GM04503 (cell line): Measurements from ENCODE around the gene NPIPB9.
"Not testable (repeated sequence)": the region's sequence is repeated elsewhere in the genome, so short reads cannot be mapped to it uniquely, and the experiment has no call there.

Experiments
- DNase-seq: peaks from one replicate; pipeline ENCODE4 v3.0.0-alpha.2; 2012; ENCODE audit warnings: low read depth

Gene NPIPB9

GRCh38 chr16:28751487-28751886 is at the start of gene NPIPB9:
Gene NPIPB9, plus strand, starts transcription at chr16:28751787.
- DNase-seq, result not testable (repeated sequence)

DNA sequence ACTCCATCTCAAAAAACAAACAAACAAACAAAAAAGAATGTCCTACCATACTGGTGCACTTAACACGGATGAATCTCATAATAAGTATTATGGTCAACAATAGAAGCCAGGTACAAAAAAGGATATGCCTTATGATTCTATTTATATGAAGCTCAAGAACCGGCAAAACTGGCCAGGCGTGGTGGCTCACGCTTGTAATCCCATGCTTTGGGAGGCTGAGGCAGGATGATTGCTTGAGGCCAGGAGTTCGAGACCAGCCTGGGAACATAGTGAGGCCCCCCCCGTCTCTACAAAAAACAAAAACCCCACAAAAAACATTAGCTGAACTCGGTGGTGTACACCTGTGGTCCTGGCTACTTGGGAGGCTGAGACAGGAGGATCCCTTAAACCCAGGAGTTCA is 47.3 kb upstream of the NPIPB9 start:
- DNase-seq, result not testable (repeated sequence)

- not testable (repeated sequence) for DNase-seq
Measured at GRCh38 chr16:28711220-28712083, 40.1 kb upstream of the NPIPB9 start, which contains the start of gene EIF3C. Gene EIF3C, plus strand, starts transcription at chr16:28711464. Its CDS starts 223 bp downstream, at chr16:28711687.

GRCh38 chr16:28722852-28723650 is 28.5 kb upstream of the NPIPB9 start:
- DNase-seq, result not testable (repeated sequence)

- not testable (repeated sequence) for DNase-seq
Measured at GRCh38 chr16:28731253-28731652, 20.3 kb upstream of the NPIPB9 start.

DNA sequence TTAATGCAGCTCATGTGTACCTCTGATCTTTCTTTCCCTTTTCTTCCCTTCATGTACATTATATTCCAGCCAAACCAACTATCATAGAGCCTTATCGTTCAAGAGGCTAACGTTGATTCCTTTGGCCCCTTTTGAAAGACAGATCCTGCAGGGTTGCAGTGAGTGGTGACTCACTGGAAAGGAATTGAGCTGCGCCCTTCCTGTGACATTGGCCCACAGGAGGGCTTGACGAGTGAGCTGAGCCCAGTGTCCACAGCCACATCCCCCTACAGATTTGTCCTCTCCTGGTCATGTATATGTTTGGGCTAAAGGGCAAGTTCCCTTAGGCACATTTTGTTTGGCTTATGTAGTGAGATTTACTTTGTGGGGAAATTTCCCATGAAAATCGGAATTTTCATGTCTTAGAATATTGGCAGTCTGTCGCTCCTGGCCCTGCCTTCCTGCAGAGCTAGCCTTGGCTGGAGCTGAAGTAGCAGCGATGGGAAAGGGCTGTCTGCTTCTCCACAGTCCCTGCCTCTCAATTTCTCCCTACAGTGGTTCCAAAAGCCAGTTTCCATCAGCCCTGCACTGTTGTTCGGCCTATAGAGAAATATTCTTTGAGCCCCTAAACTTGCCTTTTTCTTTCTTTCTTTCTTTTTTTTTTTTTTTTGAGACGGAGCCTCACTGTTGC is 19.0 kb upstream of the NPIPB9 start:
- not testable (repeated sequence) for DNase-seq

GRCh38 chr16:28739787-28740186 is 11.8 kb upstream of the NPIPB9 start:
- DNase-seq, result not testable (repeated sequence)

GRCh38 chr16:28740631-28741030 is 11.0 kb upstream of the NPIPB9 start:
- not testable (repeated sequence) for DNase-seq

DNA sequence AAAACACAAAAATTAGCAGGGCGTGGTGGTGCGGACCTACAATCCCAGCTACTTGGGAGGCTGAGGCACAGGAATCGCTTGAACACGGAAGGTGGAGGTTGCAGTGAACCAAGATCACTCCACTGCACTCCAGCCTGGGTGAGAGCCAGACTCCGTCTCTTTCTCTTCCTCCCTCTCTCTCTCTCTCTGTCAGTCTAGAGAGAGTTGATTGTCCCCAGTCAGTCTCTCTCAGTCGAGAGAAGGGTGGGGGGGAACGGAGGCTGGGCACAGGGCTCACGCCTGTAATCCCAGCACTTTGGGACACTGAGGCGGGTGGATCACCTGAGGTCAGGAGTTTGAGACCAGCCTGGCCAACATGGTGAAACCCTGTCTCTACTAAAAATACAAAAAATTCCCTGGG is 10.3 kb upstream of the NPIPB9 start:
- not testable (repeated sequence) for DNase-seq

GRCh38 chr16:28746618-28747350 is 4.8 kb upstream of the NPIPB9 start:
- DNase-seq, result not testable (repeated sequence)

GRCh38 chr16:28749997-28750465 is 1.6 kb upstream of the NPIPB9 start:
- not testable (repeated sequence) for DNase-seq

- not testable (repeated sequence) for DNase-seq
Measured at GRCh38 chr16:28750469-28751067, 1.0 kb upstream of the NPIPB9 start.

DNA sequence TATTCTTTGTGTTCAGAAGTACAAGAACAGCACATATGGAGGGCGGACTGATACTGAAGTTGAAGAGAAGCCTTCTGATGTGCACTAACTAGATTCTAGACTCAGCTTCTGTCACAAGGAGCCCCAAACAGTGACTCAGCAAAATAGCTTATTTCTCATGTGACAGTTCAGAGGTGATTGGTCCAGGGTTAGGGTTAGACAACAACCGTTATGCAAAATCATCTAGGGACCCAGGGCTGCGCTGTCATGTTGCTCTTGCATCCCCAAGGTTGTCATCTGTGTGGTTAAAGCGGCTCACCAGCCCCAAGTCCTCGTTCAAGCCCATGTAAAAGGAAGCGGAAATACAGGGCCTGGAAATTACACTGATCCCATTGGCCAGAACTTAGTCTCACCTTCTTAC is 30.1 kb downstream of the NPIPB9 start:
- DNase-seq, result not testable (repeated sequence)

DNA sequence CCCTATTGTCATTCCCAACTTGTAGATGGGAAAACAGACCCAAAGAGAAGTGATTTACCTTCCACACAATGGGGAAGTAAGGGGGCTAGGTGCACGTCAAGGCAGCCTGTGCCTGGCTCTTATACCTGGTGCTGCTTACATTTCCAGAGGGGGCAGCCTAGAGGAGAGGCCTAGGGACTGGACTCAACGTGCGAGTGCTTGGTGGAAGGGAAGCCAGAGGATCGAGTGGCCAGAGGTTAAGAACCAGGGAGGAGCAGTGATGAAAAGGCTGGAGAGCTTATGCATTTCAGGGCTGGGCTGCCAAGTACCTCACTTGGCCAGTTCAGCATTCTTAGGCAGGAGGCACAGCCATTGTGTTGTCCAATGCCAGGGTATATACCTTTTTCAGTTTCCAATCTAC is 30.8 kb downstream of the NPIPB9 start:
- DNase-seq, result not testable (repeated sequence)

DNA sequence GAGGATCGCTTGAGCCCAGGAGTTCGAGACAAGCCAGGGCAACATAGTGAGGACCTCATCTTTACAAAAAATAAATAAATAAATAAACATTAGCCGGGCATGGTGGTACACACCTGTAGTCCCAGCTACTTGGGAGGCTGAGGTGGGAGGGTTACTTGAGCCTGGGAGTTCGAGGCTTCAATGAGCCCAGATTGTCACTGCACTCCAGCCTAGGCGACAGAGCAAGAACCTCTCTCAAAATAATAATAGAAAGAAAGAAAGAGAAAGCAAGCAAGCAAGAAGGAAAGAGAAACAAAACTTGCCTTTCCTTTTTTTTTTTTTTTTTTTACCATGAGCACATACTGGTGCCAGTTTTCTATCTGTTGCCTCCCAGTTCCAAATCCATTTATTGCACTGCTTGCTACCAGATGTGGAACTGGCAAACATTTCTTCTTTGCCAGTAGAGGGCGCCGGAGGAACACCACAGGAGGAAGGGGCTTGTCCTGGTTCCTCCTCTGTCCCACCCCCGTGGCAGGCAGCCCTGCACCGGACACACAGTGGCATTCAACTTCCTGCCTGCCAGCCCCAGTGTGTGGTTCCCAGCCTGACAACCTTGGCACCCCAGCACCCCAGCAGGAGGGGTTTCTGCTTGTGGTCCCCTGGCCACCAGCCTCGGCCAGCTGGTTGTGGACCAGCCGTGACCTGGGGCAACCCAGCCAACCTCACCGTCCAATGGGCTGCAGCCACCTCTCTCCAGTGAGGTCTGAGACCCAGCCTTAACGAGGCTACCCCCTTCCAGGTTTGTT is 50.8 kb downstream of the NPIPB9 start:
- peak; percentile 52 for DNase-seq

- DNase-seq, result not testable (repeated sequence)
Measured at GRCh38 chr16:28807445-28808120, 56.0 kb downstream of the NPIPB9 start.

DNA sequence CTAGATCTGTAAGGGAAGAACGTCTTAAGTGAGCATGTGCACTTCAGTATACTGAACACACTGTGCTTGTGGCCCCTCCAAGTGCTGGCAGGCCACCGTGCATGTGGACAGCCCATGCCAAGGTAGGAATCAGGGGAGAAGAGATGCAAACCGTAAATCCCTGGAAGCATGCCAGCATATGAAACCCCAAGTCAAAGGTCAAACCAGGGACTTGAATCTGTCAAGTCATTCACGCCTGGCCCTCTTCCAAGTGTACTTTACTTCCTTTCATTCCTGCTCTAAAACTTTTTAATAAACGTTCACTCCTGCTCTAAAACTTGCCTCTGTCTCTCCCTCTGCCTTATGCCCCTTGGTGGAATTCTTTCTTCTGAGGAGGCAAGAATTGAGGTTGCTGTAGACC is 68.4 kb downstream of the NPIPB9 start:
- no peak for DNase-seq

DNA sequence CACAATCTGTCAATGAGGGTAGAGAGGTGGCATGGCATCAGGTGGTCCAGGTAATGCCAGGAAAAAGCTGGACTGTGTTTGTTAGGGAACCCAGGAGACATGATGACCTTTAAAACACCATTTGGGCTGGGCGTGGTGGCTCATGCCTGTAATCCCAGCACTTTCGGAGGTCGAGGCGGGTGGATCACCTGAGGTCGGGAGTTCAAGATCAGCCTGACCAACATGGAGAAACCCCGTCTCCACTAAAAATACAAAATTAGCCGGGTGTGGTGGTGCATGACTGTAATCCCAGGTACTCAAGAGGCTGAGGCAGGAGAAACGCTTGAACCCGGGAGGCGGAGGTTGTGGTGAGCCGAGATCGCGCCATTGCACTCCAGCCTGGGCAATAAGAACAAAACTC is 69.0 kb downstream of the NPIPB9 start:
- DNase-seq, result not testable (repeated sequence)

- DNase-seq, result no peak
Measured at GRCh38 chr16:28821874-28822519, 70.4 kb downstream of the NPIPB9 start.
